ENCODE results near the gene CNKSR1.

CNKSR1 gene

DNA sequence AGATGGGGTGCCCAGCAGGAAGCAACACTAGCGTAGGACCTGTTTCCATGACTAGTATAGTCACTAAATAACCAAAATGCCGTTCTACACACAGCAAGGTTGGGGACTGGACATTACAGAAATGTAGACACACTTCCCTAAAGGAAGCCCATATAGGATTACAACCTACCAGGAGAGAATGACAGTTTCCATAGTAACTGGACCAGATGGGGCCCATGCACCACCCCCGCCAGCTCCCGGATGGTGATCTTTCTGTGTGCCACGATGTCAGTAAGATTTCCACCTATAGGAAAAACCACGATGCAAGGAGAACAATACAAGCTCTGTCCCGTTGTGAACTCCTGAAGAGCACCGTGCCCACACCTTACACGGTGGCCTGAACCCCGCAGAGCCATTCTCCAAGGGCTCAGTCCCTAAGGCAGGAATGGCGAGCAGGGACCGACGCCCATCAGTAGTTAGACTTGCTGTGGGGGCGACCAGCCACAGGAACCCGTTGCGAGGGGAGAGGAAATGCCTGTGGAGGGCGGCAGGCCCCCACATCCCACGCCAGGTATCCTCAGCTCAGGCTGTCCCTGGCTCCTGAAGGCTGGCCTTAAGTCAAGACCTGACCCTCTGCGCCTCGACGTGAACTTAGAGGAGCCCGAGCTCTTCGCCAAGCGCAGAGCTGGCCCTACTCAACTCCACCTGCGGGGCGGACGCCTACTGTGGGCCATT lies 43.1 kb downstream of the CNKSR1 start:
- TF ChIP-seq TAF1 (IDR thresholded peaks at IDR 0.05; ENCODE audit: low read depth) (no peak), RAD21 (IDR thresholded peaks at IDR 0.05; ENCODE audit: low read depth) (no peak)
- TF ChIP-seq, protein P1, sequence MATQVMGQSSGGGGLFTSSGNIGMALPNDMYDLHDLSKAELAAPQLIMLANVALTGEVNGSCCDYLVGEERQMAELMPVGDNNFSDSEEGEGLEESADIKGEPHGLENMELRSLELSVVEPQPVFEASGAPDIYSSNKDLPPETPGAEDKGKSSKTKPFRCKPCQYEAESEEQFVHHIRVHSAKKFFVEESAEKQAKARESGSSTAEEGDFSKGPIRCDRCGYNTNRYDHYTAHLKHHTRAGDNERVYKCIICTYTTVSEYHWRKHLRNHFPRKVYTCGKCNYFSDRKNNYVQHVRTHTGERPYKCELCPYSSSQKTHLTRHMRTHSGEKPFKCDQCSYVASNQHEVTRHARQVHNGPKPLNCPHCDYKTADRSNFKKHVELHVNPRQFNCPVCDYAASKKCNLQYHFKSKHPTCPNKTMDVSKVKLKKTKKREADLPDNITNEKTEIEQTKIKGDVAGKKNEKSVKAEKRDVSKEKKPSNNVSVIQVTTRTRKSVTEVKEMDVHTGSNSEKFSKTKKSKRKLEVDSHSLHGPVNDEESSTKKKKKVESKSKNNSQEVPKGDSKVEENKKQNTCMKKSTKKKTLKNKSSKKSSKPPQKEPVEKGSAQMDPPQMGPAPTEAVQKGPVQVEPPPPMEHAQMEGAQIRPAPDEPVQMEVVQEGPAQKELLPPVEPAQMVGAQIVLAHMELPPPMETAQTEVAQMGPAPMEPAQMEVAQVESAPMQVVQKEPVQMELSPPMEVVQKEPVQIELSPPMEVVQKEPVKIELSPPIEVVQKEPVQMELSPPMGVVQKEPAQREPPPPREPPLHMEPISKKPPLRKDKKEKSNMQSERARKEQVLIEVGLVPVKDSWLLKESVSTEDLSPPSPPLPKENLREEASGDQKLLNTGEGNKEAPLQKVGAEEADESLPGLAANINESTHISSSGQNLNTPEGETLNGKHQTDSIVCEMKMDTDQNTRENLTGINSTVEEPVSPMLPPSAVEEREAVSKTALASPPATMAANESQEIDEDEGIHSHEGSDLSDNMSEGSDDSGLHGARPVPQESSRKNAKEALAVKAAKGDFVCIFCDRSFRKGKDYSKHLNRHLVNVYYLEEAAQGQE (IDR thresholded peaks at IDR 0.05; ENCODE audit: low read depth): no peak

DNA sequence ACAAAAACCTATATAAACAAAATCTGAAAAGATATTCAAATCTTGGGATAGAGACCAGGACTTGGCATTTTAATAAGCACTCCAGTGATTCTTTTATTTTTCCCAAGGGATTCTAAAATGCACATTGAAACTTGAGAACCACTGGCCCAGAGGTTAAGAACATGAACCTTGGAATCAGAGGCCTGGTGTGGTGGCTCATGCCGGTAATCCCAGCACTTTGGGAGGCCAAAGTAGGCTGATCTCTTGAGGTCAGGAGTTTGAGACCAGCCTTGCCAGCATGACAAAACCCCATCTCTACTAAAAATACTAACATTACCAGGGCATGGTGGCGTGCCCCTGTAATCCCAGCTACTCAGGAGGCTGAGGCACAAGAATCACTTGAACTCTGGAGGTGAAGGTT lies 43.8 kb downstream of the CNKSR1 start:
- TF ChIP-seq, protein P1 (IDR thresholded peaks at IDR 0.05; ENCODE audit: low read depth): no peak
- no peak for TF ChIP-seq CEBPB (IDR thresholded peaks at IDR 0.05)
- TF ChIP-seq YY1 (IDR thresholded peaks at IDR 0.05; ENCODE audit: low read depth): no peak
- no peak for TF ChIP-seq EGR1 (IDR thresholded peaks at IDR 0.05)
- TF ChIP-seq FOXM1 (IDR thresholded peaks at IDR 0.05; ENCODE audit: borderline replicate concordance, low read depth): no peak
- TF ChIP-seq RAD21 (IDR thresholded peaks at IDR 0.05; ENCODE audit: low read depth): no peak
- no peak for TF ChIP-seq CREB1 (IDR thresholded peaks at IDR 0.05; ENCODE audit: low read depth)
- no peak for TF ChIP-seq TAF1 (IDR thresholded peaks at IDR 0.05; ENCODE audit: low read depth)
- TF ChIP-seq TCF12 (IDR thresholded peaks at IDR 0.05; ENCODE audit: low read depth): no peak
- TF ChIP-seq NFIC (IDR thresholded peaks at IDR 0.05): no peak
- TF ChIP-seq, protein P2, sequence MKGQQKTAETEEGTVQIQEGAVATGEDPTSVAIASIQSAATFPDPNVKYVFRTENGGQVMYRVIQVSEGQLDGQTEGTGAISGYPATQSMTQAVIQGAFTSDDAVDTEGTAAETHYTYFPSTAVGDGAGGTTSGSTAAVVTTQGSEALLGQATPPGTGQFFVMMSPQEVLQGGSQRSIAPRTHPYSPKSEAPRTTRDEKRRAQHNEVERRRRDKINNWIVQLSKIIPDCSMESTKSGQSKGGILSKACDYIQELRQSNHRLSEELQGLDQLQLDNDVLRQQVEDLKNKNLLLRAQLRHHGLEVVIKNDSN (IDR thresholded peaks at IDR 0.05): no peak
- TF ChIP-seq, protein P3, sequence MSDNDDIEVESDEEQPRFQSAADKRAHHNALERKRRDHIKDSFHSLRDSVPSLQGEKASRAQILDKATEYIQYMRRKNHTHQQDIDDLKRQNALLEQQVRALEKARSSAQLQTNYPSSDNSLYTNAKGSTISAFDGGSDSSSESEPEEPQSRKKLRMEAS (IDR thresholded peaks at IDR 0.05): no peak
- no peak for TF ChIP-seq ZBTB7A (IDR thresholded peaks at IDR 0.05; ENCODE audit: low read depth)

DNA sequence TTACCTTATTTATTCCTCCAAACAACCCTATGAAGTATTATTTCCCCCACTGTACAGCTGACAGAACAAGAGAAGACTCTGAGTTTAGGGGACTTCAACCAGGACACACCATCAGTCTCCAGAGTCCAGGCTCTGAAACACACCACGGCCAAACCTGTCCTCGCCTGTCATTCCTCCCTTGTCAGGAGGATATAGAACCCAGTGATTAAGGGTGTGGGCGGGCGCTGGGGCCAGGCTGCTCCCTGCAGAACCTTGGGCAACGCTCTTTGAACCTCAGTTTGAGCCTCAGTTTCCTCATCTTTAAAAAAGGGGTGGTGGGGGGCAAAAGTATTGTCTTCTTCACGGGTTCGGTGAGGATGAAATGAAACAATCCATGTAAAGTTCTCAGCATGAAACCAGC lies 47.3 kb downstream of the CNKSR1 start:
- TF ChIP-seq, protein P1 (IDR thresholded peaks at IDR 0.05; ENCODE audit: low read depth): no peak
- no peak for TF ChIP-seq ZBTB7A (IDR thresholded peaks at IDR 0.05; ENCODE audit: low read depth)
- TF ChIP-seq RAD21 (IDR thresholded peaks at IDR 0.05; ENCODE audit: low read depth): no peak
- no peak for TF ChIP-seq TEAD4 (IDR thresholded peaks at IDR 0.05)
- no peak for TF ChIP-seq CREB1 (IDR thresholded peaks at IDR 0.05; ENCODE audit: low read depth)
- TF ChIP-seq YY1 (IDR thresholded peaks at IDR 0.05; ENCODE audit: low read depth): no peak
- no peak for TF ChIP-seq TCF12 (IDR thresholded peaks at IDR 0.05; ENCODE audit: low read depth)

DNA sequence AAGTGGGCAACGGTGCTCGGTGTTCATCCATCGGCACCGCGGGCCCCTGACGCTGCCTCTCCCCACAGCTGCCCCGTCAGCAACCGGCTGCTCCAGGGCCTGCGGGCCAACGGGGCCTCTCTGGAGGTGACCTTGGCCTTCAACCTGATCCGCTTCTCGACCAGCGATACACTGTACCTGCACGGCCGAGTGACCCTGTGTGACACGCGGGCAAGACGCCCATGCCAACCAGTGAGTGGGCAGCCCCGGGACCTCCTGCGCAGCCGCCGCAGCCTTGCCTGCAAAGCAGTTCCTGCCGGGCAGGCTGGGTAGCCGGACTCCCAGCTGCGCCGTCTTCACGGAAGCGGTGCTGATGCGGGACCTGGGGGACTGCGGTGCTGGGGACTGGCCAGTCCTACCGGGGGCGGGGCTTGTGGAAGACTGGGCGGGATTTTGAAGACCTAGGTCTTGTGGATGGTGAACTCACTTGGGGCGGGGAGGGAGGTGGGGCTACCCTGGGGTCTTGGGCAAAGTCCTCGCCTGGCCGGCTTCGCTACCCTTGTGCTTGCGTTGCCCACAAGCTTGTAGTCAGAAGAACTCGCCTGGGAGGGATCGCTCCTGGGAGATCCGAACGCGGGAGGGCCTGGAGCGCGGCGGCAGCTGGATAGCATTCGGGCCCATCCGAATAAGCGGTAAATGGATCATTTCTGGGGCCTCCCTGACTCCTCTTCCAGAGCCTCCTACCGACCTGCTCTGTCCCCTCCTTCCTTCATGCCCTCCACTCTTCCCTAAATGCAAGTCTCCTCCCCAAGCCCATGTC lies 47.9 kb downstream of the CNKSR1 start:
- TF ChIP-seq, protein P3 (IDR thresholded peaks at IDR 0.05): peak; percentile 49
- TF ChIP-seq NFIC (IDR thresholded peaks at IDR 0.05) (no peak), TAF1 (IDR thresholded peaks at IDR 0.05; ENCODE audit: low read depth) (0 out of 2 replicates have a peak, but pooled peaks have one; percentile 38), EGR1 (IDR thresholded peaks at IDR 0.05) (0 out of 2 replicates have a peak, but pooled peaks have one; percentile 32), TEAD4 (IDR thresholded peaks at IDR 0.05) (no peak), TCF12 (IDR thresholded peaks at IDR 0.05; ENCODE audit: low read depth) (0 out of 2 replicates have a peak, but pooled peaks have one; percentile 30)

Measured in Ishikawa (cell line).